GM23248 (cell line): Measurements from ENCODE around the gene PCDHGC4. TPM values are rescaled to one million over a fixed set of nuclear protein-coding genes. Genes with fewer than 3 reads are reported as not detected.

Experiments used
- DNase-seq: peaks from one replicate; pipeline ENCODE4 v3.0.0-alpha.2; 2015
- H2AFZ ChIP-seq: fragments of 200-600 bp; sonication (generic); 2 replicates; pipeline ENCODE4 v1.6.1; 2016; ENCODE audit warnings: antibody characterized with exemption
- H3F3A ChIP-seq: fragments of 200-600 bp; sonication (generic); 2 replicates; pipeline ENCODE4 v1.6.1; 2016; ENCODE audit warnings: mild to moderate bottlenecking, antibody characterized with exemption, mixed run types; ENCODE audit not compliant: insufficient read depth
- H3K27ac ChIP-seq: fragments of 200-600 bp; sonication (generic); 2 replicates; pipeline ENCODE4 v1.5.1; 2016; ENCODE audit warnings: mild to moderate bottlenecking
- H3K27me3 ChIP-seq: fragments of 200-600 bp; sonication (generic); replicated peaks from 2 replicates; pipeline ENCODE4 v1.6.1; 2016; ENCODE audit warnings: mild to moderate bottlenecking; ENCODE audit not compliant: insufficient read depth
- H3K36me3 ChIP-seq: fragments of 200-600 bp; sonication (generic); 2 replicates; pipeline ENCODE4 v1.6.1; 2016; ENCODE audit warnings: low read depth, mild to moderate bottlenecking
- H3K4me1 ChIP-seq: fragments of 200-600 bp; sonication (generic); 2 replicates; pipeline ENCODE4 v1.6.1; 2016; ENCODE audit warnings: mild to moderate bottlenecking; ENCODE audit not compliant: insufficient read depth
- H3K4me2 ChIP-seq: fragments of 200-600 bp; sonication (generic); one replicate; pipeline ENCODE4 v1.6.1; 2016; ENCODE audit warnings: mild to moderate bottlenecking; ENCODE audit not compliant: unreplicated experiment
- H3K4me3 ChIP-seq: fragments of 200-600 bp; sonication (generic); 2 replicates; pipeline ENCODE4 v1.5.1; 2016; ENCODE audit warnings: mild to moderate bottlenecking
- H3K79me2 ChIP-seq: fragments of 200-600 bp; sonication (generic); 2 replicates; pipeline ENCODE4 v1.6.1; 2016; ENCODE audit warnings: mild to moderate bottlenecking; ENCODE audit not compliant: insufficient read depth
- H3K9ac ChIP-seq: fragments of 200-600 bp; sonication (generic); 2 replicates; pipeline ENCODE4 v1.6.1; 2016; ENCODE audit warnings: mild to moderate bottlenecking
- H3K9me2 ChIP-seq: fragments of 200-600 bp; sonication (generic); 2 replicates; pipeline ENCODE4 v1.6.1; 2016; ENCODE audit warnings: mixed run types, mild to moderate bottlenecking, moderate library complexity; ENCODE audit not compliant: insufficient read depth
- H3K9me3 ChIP-seq: fragments of 200-600 bp; sonication (generic); one replicate; pipeline ENCODE4 v1.6.1; 2017; ENCODE audit warnings: low read depth
- H4K20me1 ChIP-seq: fragments of 200-600 bp; sonication (generic); 2 replicates; pipeline ENCODE4 v1.6.0; 2016; ENCODE audit not compliant: insufficient read depth
- EZH2 ChIP-seq: fragments of 200-600 bp; sonication (generic); IDR thresholded peaks from 2 replicates; pipeline ENCODE4 v1.6.1; 2018; ENCODE audit warnings: antibody characterized with exemption, mild to moderate bottlenecking; ENCODE audit not compliant: insufficient read depth, poor library complexity, severe bottlenecking
- EZH2phosphoT487 ChIP-seq: fragments of 200-600 bp; sonication (generic); IDR thresholded peaks from 2 replicates; pipeline ENCODE4 v1.6.1; 2018; ENCODE audit warnings: antibody characterized with exemption, moderate library complexity, mild to moderate bottlenecking, low read depth; ENCODE audit not compliant: insufficient read depth
- WGBS, 2 experiments: methylation state at CpG; one replicate each; pipeline ENCODE4 v1.1.6; 2015 to 2017; ENCODE audit warnings: low lambda C conversion rate in 2 of 2, low coverage in 1 of 2; ENCODE audit errors: missing lambda C conversion rate in 2 of 2; 5-methylcytosine and 5-hydroxymethylcytosine counted together
- in situ Hi-C: fragments of 300-500 bp; cut with MboI; formaldehyde crosslinking; loops from 2 replicates; pipeline ENCODE4 v1.15.0; 2020
- polyA plus RNA-seq: library from polyadenylated mRNA; unstranded; fragments of >200 nt; fragmentation: Nextera tagmentation; extraction: Ambion mirVana; gene quantifications from 2 replicates; pipeline ENCODE4 v1.2.1, GENCODE V29; 2016
- total RNA-seq: library from RNA; depleted of rRNA; stranded (reverse); fragments of >200 nt; shearing (Covaris generic); gene quantifications from 2 replicates; pipeline ENCODE4 v1.2.3, GENCODE V29; 2014

PCDHGC4 gene
- total and polyA plus RNA-seq, 2 experiments from 2014 or later: 0.16 to 0.54 TPM

- H3K4me1 ChIP-seq: peaks cover 16% of the 10 kb centered on the region
- TF ChIP-seq EZH2 (no peak), EZH2phosphoT487 (no peak)
- H2AFZ ChIP-seq: no peak overlapping the region
- no peaks in the 10 kb centered on the region for H3K36me3 ChIP-seq
- no peaks in the 10 kb centered on the region for H3K9me3 ChIP-seq
- in situ Hi-C loops: no loop called here
- H3K9me2 ChIP-seq: no peaks in the 10 kb centered on the region
- H3F3A ChIP-seq: peaks cover 10% of the 10 kb centered on the region
- DNase-seq: no peak
- peaks cover 56% of the 10 kb centered on the region for H3K79me2 ChIP-seq
- H3K9ac ChIP-seq: peak overlapping the region; percentile 41; the same call in 1 of the 2 replicates
- H3K4me2 ChIP-seq: no peak overlapping the region
- H3K27ac ChIP-seq: peak overlapping the region; percentile 51
- no peaks in the 10 kb centered on the region for H4K20me1 ChIP-seq
- H3K4me3 ChIP-seq: no peak overlapping the region
- no peaks in the 10 kb centered on the region for H3K27me3 ChIP-seq
- 73 to 80% methylated on average over 20 to 22 of the region's 22 CpGs for WGBS, 2 experiments
These were observed 10.1 kb downstream of the PCDHGC4 start for GRCh38 chr5:141494761-141495452.

- Histone ChIP-seq H3K9me2 (no peaks in the 10 kb centered on the region), H3K4me3 (no peak overlapping the region), H3K36me3 (0 out of 2 replicates have a peak, but pooled peaks cover 2% of the 10 kb centered on the region), H2AFZ (no peak overlapping the region), H4K20me1 (no peaks in the 10 kb centered on the region), H3K9me3 (no peaks in the 10 kb centered on the region), H3K27ac (no peak overlapping the region), H3K4me2 (no peak overlapping the region), H3K27me3 (no peaks in the 10 kb centered on the region), H3K9ac (no peak overlapping the region), H3K79me2 (peaks cover 51% of the 10 kb centered on the region), H3F3A (peaks cover 5% of the 10 kb centered on the region), H3K4me1 (peaks cover 12% of the 10 kb centered on the region)
- TF ChIP-seq EZH2phosphoT487 (no peak), EZH2 (no peak)
- DNase-seq: no peak
- in situ Hi-C loops: no loop called here
- 90 to 91% methylated on average over 8 of the region's 8 CpGs for WGBS, 2 experiments
These were observed 10.6 kb downstream of the PCDHGC4 start for GRCh38 chr5:141495453-141495811.

GRCh38 chr5:141496038-141496437, 11.2 kb downstream of the PCDHGC4 start:
- Histone ChIP-seq H3K27ac (no peak overlapping the region), H3K4me3 (no peak overlapping the region), H3K79me2 (peaks cover 45% of the 10 kb centered on the region), H3F3A (no peaks in the 10 kb centered on the region), H3K36me3 (0 out of 2 replicates have a peak, but pooled peaks cover 4% of the 10 kb centered on the region), H3K4me2 (no peak overlapping the region), H3K9me2 (no peaks in the 10 kb centered on the region), H3K9me3 (no peaks in the 10 kb centered on the region), H3K27me3 (no peaks in the 10 kb centered on the region), H2AFZ (no peak overlapping the region), H3K9ac (no peak overlapping the region), H3K4me1 (peaks cover 12% of the 10 kb centered on the region), H4K20me1 (no peaks in the 10 kb centered on the region)
- no peak for DNase-seq
- TF ChIP-seq EZH2phosphoT487 (no peak), EZH2 (no peak)
- 85 to 93% methylated on average over 4 of the region's 4 CpGs for WGBS, 2 experiments
- in situ Hi-C loops: no loop called here

GRCh38 chr5:141501761-141502160, 16.9 kb downstream of the PCDHGC4 start:
- Histone ChIP-seq H4K20me1 (no peaks in the 10 kb centered on the region), H3K9me2 (no peaks in the 10 kb centered on the region), H2AFZ (no peak overlapping the region), H3K27ac (no peak overlapping the region), H3F3A (peaks cover 10% of the 10 kb centered on the region), H3K27me3 (no peaks in the 10 kb centered on the region), H3K4me3 (no peak overlapping the region), H3K4me2 (no peak overlapping the region), H3K9me3 (no peaks in the 10 kb centered on the region), H3K79me2 (peaks cover 28% of the 10 kb centered on the region), H3K4me1 (peaks cover 2% of the 10 kb centered on the region; the same call in 1 of the 2 replicates), H3K9ac (no peak overlapping the region), H3K36me3 (0 out of 2 replicates have a peak, but pooled peaks cover 4% of the 10 kb centered on the region)
- in situ Hi-C loops: no loop called here
- no peak for TF ChIP-seq EZH2phosphoT487
- TF ChIP-seq EZH2: no peak
- 80 to 86% methylated on average over 7 of the region's 7 CpGs for WGBS, 2 experiments
- no peak for DNase-seq
